HepG2 (cell line): ENCODE measurements around the gene SHISA5. TPM values are rescaled to one million over a fixed set of nuclear protein-coding genes. Genes with fewer than 3 reads are reported as not detected.

Experiments used
- ATM ChIP-seq: fragments of 450-650 bp; IDR thresholded peaks from 2 replicates; pipeline ENCODE4 v1.7.1; 2017; ENCODE audit warnings: mild to moderate bottlenecking, borderline replicate concordance
- ELF3 ChIP-seq: IDR thresholded peaks from 2 replicates; pipeline ENCODE4 v1.6.1; 2016; ENCODE audit warnings: missing genetic modification reagents, missing compliant biosample characterization
- GFI1 ChIP-seq: sonication (generic); formaldehyde crosslinking; IDR thresholded peaks from 2 replicates; pipeline ENCODE4 v1.5.0; 2020; ENCODE audit warnings: missing genetic modification reagents, mild to moderate bottlenecking, borderline replicate concordance
- GTF3A ChIP-seq: sonication (generic); formaldehyde crosslinking; conservative IDR thresholded peaks from 2 replicates; pipeline ENCODE4 v1.4.0; 2020; ENCODE audit warnings: mild to moderate bottlenecking, missing genetic modification reagents
- KAT7 ChIP-seq: IDR thresholded peaks from 2 replicates; pipeline ENCODE4 v1.6.1; 2018; ENCODE audit warnings: borderline replicate concordance, missing compliant biosample characterization
- KDM6A ChIP-seq: IDR thresholded peaks from 2 replicates; pipeline ENCODE4 v1.6.1; 2016; ENCODE audit warnings: low read depth
- NR2C2 ChIP-seq: sonication (generic); formaldehyde crosslinking; IDR thresholded peaks from 2 replicates; pipeline ENCODE4 v1.4.0; 2020; ENCODE audit warnings: missing genetic modification reagents, mild to moderate bottlenecking, moderate library complexity, borderline replicate concordance
- POLR2G ChIP-seq: fragments of 200-400 bp; formaldehyde crosslinking; IDR thresholded peaks from 2 replicates; pipeline ENCODE4 v1.6.1; 2018; ENCODE audit warnings: mild to moderate bottlenecking, low read depth, low read length, moderate library complexity
- RFXAP ChIP-seq: sonication (generic); formaldehyde crosslinking; IDR thresholded peaks from 2 replicates; pipeline ENCODE4 v1.4.0; 2020; ENCODE audit warnings: missing genetic modification reagents, borderline replicate concordance
- SP140L ChIP-seq: sonication (generic); formaldehyde crosslinking; IDR thresholded peaks from 2 replicates; pipeline ENCODE4 v1.4.0; 2020; ENCODE audit warnings: missing genetic modification reagents, borderline replicate concordance
- SPEN ChIP-seq: sonication (generic); formaldehyde crosslinking; IDR thresholded peaks from 2 replicates; pipeline ENCODE4 v1.5.1; 2020; ENCODE audit warnings: low read depth, mild to moderate bottlenecking, missing genetic modification reagents
- ZFP62 ChIP-seq: sonication (generic); formaldehyde crosslinking; IDR thresholded peaks from 2 replicates; pipeline ENCODE4 v1.4.0; 2020; ENCODE audit warnings: missing genetic modification reagents
- ZKSCAN8 ChIP-seq: IDR thresholded peaks from 2 replicates; pipeline ENCODE4 v1.6.1; 2016; ENCODE audit warnings: borderline replicate concordance, missing genetic modification reagents, missing compliant biosample characterization
- ZNF337 ChIP-seq: sonication (generic); formaldehyde crosslinking; IDR thresholded peaks from 2 replicates; pipeline ENCODE4 v1.5.1; 2020; ENCODE audit warnings: missing genetic modification reagents, low read depth, mild to moderate bottlenecking, borderline replicate concordance
- ZNF558 ChIP-seq: sonication (generic); formaldehyde crosslinking; IDR thresholded peaks from 2 replicates; pipeline ENCODE4 v1.9.0; 2022; ENCODE audit warnings: mild to moderate bottlenecking, missing genetic modification reagents, borderline replicate concordance
- ZNF674 ChIP-seq: sonication (generic); formaldehyde crosslinking; IDR thresholded peaks from 2 replicates; pipeline ENCODE4 v1.5.0; 2020; ENCODE audit warnings: low read depth, mild to moderate bottlenecking, missing genetic modification reagents
- ZNF713 ChIP-seq: sonication (generic); formaldehyde crosslinking; IDR thresholded peaks from 2 replicates; pipeline ENCODE4 v1.4.0; 2020; ENCODE audit warnings: mild to moderate bottlenecking, missing genetic modification reagents
- ZNF737 ChIP-seq: sonication (generic); formaldehyde crosslinking; IDR thresholded peaks from 2 replicates; pipeline ENCODE4 v1.5.0; 2020; ENCODE audit warnings: missing genetic modification reagents, mild to moderate bottlenecking, borderline replicate concordance
- ZNF883 ChIP-seq: sonication (generic); formaldehyde crosslinking; IDR thresholded peaks from 2 replicates; pipeline ENCODE4 v1.5.1; 2020; ENCODE audit warnings: mild to moderate bottlenecking, missing genetic modification reagents; ENCODE audit errors: not compliant biosample characterization
- ZSCAN21 ChIP-seq: sonication (generic); formaldehyde crosslinking; IDR thresholded peaks from 2 replicates; pipeline ENCODE4 v1.8.0; 2022; ENCODE audit warnings: mild to moderate bottlenecking, missing genetic modification reagents, moderate library complexity, borderline replicate concordance
- polyA plus RNA-seq, 8 experiments: library from polyadenylated mRNA; depleted of rRNA in 3 of 8; stranded (reverse) in 7 of 8; unstranded in 1 of 8; fragments of >200 nt; fragmentation: Illumina TruSeq in 4 of 8; extraction: Trizol in 4 of 8; gene quantifications; 2 replicates each; pipeline versions ENCODE4 v1.2.1 to v1.2.3, GENCODE V29; 2011 to 2016; ENCODE audit warnings: low read depth in 4 of 8, missing spikeins in 1 of 8, mixed read lengths in 1 of 8; ENCODE audit not compliant: insufficient read depth in 1 of 8
- total RNA-seq, 5 experiments: library from RNA; depleted of rRNA; stranded (reverse); fragments of >200 nt; fragmentation: Illumina TruSeq; extraction: Trizol; gene quantifications; 2 replicates each; pipeline ENCODE4 v1.2.3, GENCODE V29; 2016; ENCODE audit warnings: low read depth in 1 of 5
- TF ChIP-seq, protein P1 (sequence below): sonication (generic); formaldehyde crosslinking; IDR thresholded peaks from 2 replicates; pipeline ENCODE4 v1.8.1; 2023; ENCODE audit warnings: mild to moderate bottlenecking, inconsistent platforms, moderate library complexity, missing genetic modification reagents, borderline replicate concordance
- TF ChIP-seq, protein P2 (sequence below): sonication (generic); formaldehyde crosslinking; IDR thresholded peaks from 2 replicates; pipeline ENCODE4 v1.4.0; 2020; ENCODE audit warnings: missing genetic modification reagents
- TF ChIP-seq, protein P3 (sequence below): sonication (generic); formaldehyde crosslinking; IDR thresholded peaks from 2 replicates; pipeline ENCODE4 v1.5.1; 2020; ENCODE audit warnings: mild to moderate bottlenecking, missing genetic modification reagents, moderate library complexity

The SHISA5 gene
- total and polyA plus RNA-seq, 2 of the 13 experiments (the other 11 are each of a cell fraction or from before 2014, with no cell fraction given): 75.8 to 91.4 TPM

DNA sequence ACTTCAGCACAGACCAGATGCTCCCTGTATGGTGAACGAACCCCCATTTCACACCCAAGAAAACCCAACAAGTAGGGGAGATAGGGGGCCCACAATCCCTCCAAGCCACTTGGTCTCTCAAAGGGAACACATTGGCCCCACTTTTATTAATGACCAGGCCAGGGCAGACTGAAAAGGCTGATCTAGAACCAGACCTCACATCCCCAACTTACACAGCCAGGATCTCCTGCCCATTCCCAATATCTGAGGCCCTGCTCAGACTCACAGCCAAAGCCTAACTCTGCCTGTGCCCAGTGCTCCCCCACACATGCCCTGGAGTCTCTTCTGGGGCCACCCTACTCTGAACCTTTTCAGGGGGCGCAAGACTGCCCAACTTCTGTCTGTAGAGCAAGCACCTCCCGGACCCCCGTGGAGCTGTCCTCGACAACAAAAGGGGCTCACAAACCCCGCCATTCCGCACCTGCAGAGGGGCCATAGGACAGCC, 75.8 kb downstream of the SHISA5 start (continued):
- TF ChIP-seq POLR2G (peak; percentile 8; the same call in 1 of the 2 replicates), KAT7 (no peak), ZKSCAN8 (CRISPR knock-in tag) (no peak), ATM (no peak), GTF3A (CRISPR knock-in tag) (no peak), ZNF883 (CRISPR knock-in tag) (peak; percentile 23), SPEN (CRISPR knock-in tag) (no peak), ZFP62 (CRISPR knock-in tag) (no peak), ZNF558 (CRISPR knock-in tag) (0 out of 2 replicates have a peak, but pooled peaks have one; percentile 19), ZNF337 (CRISPR knock-in tag) (0 out of 2 replicates have a peak, but pooled peaks have one; percentile 34), GFI1 (CRISPR knock-in tag) (no peak), ELF3 (CRISPR knock-in tag) (no peak), ZSCAN21 (CRISPR knock-in tag) (0 out of 2 replicates have a peak, but pooled peaks have one; percentile 48), SP140L (CRISPR knock-in tag) (no peak), NR2C2 (CRISPR knock-in tag) (no peak), ZNF674 (CRISPR knock-in tag) (no peak), ZNF713 (CRISPR knock-in tag) (0 out of 2 replicates have a peak, but pooled peaks have one; percentile 48), RFXAP (CRISPR knock-in tag) (0 out of 2 replicates have a peak, but pooled peaks have one; percentile 6), KDM6A (CRISPR knock-in tag) (peak; percentile 18; the same call in 1 of the 2 replicates), ZNF737 (0 out of 2 replicates have a peak, but pooled peaks have one; percentile 76)
- TF ChIP-seq, protein P1, sequence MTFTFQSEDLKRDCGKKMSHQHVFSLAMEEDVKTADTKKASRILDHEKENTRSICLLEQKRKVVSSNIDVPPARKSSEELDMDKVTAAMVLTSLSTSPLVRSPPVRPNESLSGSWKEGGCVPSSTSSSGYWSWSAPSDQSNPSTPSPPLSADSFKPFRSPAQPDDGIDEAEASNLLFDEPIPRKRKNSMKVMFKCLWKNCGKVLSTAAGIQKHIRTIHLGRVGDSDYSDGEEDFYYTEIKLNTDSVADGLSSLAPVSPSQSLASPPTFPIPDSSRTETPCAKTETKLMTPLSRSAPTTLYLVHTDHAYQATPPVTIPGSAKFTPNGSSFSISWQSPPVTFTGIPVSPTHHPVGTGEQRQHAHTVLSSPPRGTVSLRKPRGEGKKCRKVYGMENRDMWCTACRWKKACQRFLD (CRISPR knock-in tag): no peak
- TF ChIP-seq, protein P2, sequence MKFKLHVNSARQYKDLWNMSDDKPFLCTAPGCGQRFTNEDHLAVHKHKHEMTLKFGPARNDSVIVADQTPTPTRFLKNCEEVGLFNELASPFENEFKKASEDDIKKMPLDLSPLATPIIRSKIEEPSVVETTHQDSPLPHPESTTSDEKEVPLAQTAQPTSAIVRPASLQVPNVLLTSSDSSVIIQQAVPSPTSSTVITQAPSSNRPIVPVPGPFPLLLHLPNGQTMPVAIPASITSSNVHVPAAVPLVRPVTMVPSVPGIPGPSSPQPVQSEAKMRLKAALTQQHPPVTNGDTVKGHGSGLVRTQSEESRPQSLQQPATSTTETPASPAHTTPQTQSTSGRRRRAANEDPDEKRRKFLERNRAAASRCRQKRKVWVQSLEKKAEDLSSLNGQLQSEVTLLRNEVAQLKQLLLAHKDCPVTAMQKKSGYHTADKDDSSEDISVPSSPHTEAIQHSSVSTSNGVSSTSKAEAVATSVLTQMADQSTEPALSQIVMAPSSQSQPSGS: no peak
- TF ChIP-seq, protein P3, sequence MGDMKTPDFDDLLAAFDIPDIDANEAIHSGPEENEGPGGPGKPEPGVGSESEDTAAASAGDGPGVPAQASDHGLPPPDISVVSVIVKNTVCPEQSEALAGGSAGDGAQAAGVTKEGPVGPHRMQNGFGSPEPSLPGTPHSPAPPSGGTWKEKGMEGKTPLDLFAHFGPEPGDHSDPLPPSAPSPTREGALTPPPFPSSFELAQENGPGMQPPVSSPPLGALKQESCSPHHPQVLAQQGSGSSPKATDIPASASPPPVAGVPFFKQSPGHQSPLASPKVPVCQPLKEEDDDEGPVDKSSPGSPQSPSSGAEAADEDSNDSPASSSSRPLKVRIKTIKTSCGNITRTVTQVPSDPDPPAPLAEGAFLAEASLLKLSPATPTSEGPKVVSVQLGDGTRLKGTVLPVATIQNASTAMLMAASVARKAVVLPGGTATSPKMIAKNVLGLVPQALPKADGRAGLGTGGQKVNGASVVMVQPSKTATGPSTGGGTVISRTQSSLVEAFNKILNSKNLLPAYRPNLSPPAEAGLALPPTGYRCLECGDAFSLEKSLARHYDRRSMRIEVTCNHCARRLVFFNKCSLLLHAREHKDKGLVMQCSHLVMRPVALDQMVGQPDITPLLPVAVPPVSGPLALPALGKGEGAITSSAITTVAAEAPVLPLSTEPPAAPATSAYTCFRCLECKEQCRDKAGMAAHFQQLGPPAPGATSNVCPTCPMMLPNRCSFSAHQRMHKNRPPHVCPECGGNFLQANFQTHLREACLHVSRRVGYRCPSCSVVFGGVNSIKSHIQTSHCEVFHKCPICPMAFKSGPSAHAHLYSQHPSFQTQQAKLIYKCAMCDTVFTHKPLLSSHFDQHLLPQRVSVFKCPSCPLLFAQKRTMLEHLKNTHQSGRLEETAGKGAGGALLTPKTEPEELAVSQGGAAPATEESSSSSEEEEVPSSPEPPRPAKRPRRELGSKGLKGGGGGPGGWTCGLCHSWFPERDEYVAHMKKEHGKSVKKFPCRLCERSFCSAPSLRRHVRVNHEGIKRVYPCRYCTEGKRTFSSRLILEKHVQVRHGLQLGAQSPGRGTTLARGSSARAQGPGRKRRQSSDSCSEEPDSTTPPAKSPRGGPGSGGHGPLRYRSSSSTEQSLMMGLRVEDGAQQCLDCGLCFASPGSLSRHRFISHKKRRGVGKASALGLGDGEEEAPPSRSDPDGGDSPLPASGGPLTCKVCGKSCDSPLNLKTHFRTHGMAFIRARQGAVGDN (CRISPR knock-in tag): peak; percentile 85; the same call in 1 of the 2 replicates
